Caki2 (cell line): ENCODE data around the gene PROZ. TPM values are rescaled to one million over a fixed set of nuclear protein-coding genes. Genes with fewer than 3 reads are reported as not detected.
"Not testable (repeated sequence)": the region's sequence is repeated elsewhere in the genome, so short reads cannot be mapped to it uniquely, and the experiment has no call there.

Source experiments
- DNase-seq: peaks from one replicate; pipeline ENCODE4 v3.0.0-alpha.2; 2015; ENCODE audit warnings: low read depth
- in situ Hi-C: cut with HindIII; loops from 2 replicates; pipeline ENCODE4 v1.10.0; 2016; ENCODE audit warnings: low sequenced_read_pairs, low pct_unique_long_range_greater_than_20kb, mixed read lengths
- total RNA-seq: library from RNA; depleted of rRNA; stranded (reverse); fragments of >200 nt; shearing (Covaris generic); gene quantifications from 2 replicates; pipeline ENCODE4 v1.2.3, GENCODE V29; 2014; ENCODE audit warnings: low replicate concordance

The PROZ gene
- total RNA-seq, 1 experiment from 2014 or later, result not detected

GRCh38 chr13:113150550-113151365 is 7.7 kb upstream of the PROZ start:
- no peak for DNase-seq
- in situ Hi-C loops, result no loop called here

- in situ Hi-C loops, result no loop called here
- DNase-seq, result no peak
Observed at GRCh38 chr13:113151745-113152690, 6.4 kb upstream of the PROZ start.

GRCh38 chr13:113152691-113152983 is 5.8 kb upstream of the PROZ start:
- in situ Hi-C loops, result no loop called here
- no peak for DNase-seq

- in situ Hi-C loops, result no loop called here
- DNase-seq, result peak; percentile 32
Observed at GRCh38 chr13:113152984-113153809, 5.3 kb upstream of the PROZ start.

GRCh38 chr13:113153810-113154748 is 4.4 kb upstream of the PROZ start:
- peak; percentile 47 for DNase-seq
- in situ Hi-C loops, result no loop called here

- in situ Hi-C loops, result no loop called here
Observed at GRCh38 chr13:113155201-113155600, 3.2 kb upstream of the PROZ start.

GRCh38 chr13:113155982-113156655 is 2.3 kb upstream of the PROZ start:
- in situ Hi-C loops, result no loop called here
- DNase-seq, result no peak

More at GRCh38 chr13:113155201-113155600, 3.2 kb upstream of the PROZ start:
- no peak for DNase-seq

GRCh38 chr13:113157206-113157928 is 1.1 kb upstream of the PROZ start:
- in situ Hi-C loops, result no loop called here
- DNase-seq, result no peak

- DNase-seq, result no peak
- in situ Hi-C loops, result no loop called here
Observed at GRCh38 chr13:113158946-113159345, 498 bp downstream of the PROZ start.

- in situ Hi-C loops, result no loop called here
Observed at GRCh38 chr13:113159701-113160100, 1.3 kb downstream of the PROZ start.

GRCh38 chr13:113160983-113161382 is 2.5 kb downstream of the PROZ start:
- in situ Hi-C loops, result no loop called here
- DNase-seq, result no peak

More at GRCh38 chr13:113159701-113160100, 1.3 kb downstream of the PROZ start:
- no peak for DNase-seq

GRCh38 chr13:113161433-113161832 is 3.0 kb downstream of the PROZ start:
- in situ Hi-C loops, result no loop called here
- DNase-seq, result no peak

- in situ Hi-C loops, DNase-seq: not testable (repeated sequence)
Observed at GRCh38 chr13:113161975-113162374, 3.5 kb downstream of the PROZ start.

- DNase-seq, result no peak
- in situ Hi-C loops, result no loop called here
Observed at GRCh38 chr13:113162783-113163685, 4.6 kb downstream of the PROZ start.

- in situ Hi-C loops, result no loop called here
- no peak for DNase-seq
Observed at GRCh38 chr13:113164492-113164891, 6.0 kb downstream of the PROZ start.
